GM23338 (cell line): ENCODE measurements around the gene TSSC4.

Experiments
- CREB1 ChIP-seq: fragments of 250-450 bp; sonication (Bioruptor Pico); IDR thresholded peaks from 2 replicates; pipeline ENCODE4 v1.5.0; 2020; ENCODE audit warnings: low read depth, mild to moderate bottlenecking, moderate library complexity
- EZH2 ChIP-seq: fragments of 200-600 bp; sonication (generic); IDR thresholded peaks from one replicate; pipeline ENCODE4 v1.8.0; 2017; ENCODE audit warnings: antibody characterized with exemption, mild to moderate bottlenecking, low read depth; ENCODE audit not compliant: unreplicated experiment
- EZH2phosphoT487 ChIP-seq: fragments of 200-600 bp; sonication (generic); IDR thresholded peaks from one replicate; pipeline ENCODE4 v1.8.1; 2018; ENCODE audit warnings: antibody characterized with exemption; ENCODE audit not compliant: unreplicated experiment
- JUNB ChIP-seq: IDR thresholded peaks from one replicate; pipeline ENCODE4 v1.6.1; 2016; ENCODE audit warnings: antibody characterized with exemption; ENCODE audit not compliant: unreplicated experiment
- NANOG ChIP-seq: IDR thresholded peaks from 2 replicates; pipeline ENCODE4 v1.6.1; 2016; ENCODE audit warnings: antibody characterized with exemption, borderline replicate concordance
- POLR2AphosphoS5 ChIP-seq: IDR thresholded peaks from 2 replicates; pipeline ENCODE4 v1.6.1; 2016; ENCODE audit warnings: antibody characterized with exemption, low read depth
- STAT1 ChIP-seq: IDR thresholded peaks from one replicate; pipeline ENCODE4 v1.6.1; 2016; ENCODE audit warnings: antibody characterized with exemption; ENCODE audit not compliant: unreplicated experiment
- ZNF114 ChIP-seq: fragments of 250-450 bp; sonication (Bioruptor Pico); IDR thresholded peaks from 2 replicates; pipeline ENCODE4 v1.5.0; 2020; ENCODE audit warnings: mild to moderate bottlenecking, moderate library complexity
- ZNF331 ChIP-seq: fragments of 250-450 bp; sonication (Bioruptor Pico); IDR thresholded peaks from 2 replicates; pipeline ENCODE4 v1.5.0; 2020; ENCODE audit warnings: low read depth, mild to moderate bottlenecking, moderate library complexity
- TF ChIP-seq, protein P1 (sequence below), 2 experiments: fragments of 200-600 bp in 1 of 2; sonication (generic) in 1 of 2; conservative IDR thresholded peaks; 2 replicates each; pipeline versions ENCODE4 v1.5.1 to v1.6.1; 2016 to 2017; ENCODE audit warnings: antibody characterized with exemption in 2 of 2, low read depth in 2 of 2, mild to moderate bottlenecking in 2 of 2, moderate library complexity in 1 of 2
- TF ChIP-seq, protein P2 (sequence below): IDR thresholded peaks from one replicate; pipeline ENCODE4 v1.6.1; 2018; ENCODE audit warnings: antibody characterized with exemption; ENCODE audit not compliant: unreplicated experiment
- TF ChIP-seq, protein P3 (sequence below): IDR thresholded peaks from 2 replicates; pipeline ENCODE4 v1.6.1; 2016; ENCODE audit warnings: antibody characterized with exemption

DNA sequence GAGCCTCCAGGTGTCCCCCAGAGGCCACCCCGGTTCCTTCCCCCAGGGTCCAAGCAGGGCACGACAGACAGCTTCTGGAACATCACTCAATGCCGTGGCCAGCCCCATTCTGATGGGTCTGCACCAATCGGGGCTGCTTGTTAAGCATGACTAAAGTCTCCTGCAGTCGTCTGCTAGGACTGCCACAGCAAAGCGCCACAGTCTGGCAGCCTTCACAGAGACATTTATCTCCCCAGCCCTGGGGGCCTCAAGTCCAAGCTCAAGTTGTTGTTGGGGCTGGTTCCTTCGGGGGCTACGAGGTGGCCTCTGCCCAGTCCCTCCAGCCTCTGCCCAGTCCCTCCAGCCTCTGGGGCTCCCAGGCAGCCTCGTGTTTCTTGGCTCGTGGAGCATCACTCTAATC is 37.4 kb upstream of the TSSC4 start:
- TF ChIP-seq POLR2AphosphoS5 (no peak), EZH2phosphoT487 (no peak), EZH2 (no peak), NANOG (no peak), ZNF331 (CRISPR knock-in tag) (no peak), ZNF114 (CRISPR knock-in tag) (no peak), JUNB (no peak), CREB1 (no peak), STAT1 (no peak)
- TF ChIP-seq, protein P1, sequence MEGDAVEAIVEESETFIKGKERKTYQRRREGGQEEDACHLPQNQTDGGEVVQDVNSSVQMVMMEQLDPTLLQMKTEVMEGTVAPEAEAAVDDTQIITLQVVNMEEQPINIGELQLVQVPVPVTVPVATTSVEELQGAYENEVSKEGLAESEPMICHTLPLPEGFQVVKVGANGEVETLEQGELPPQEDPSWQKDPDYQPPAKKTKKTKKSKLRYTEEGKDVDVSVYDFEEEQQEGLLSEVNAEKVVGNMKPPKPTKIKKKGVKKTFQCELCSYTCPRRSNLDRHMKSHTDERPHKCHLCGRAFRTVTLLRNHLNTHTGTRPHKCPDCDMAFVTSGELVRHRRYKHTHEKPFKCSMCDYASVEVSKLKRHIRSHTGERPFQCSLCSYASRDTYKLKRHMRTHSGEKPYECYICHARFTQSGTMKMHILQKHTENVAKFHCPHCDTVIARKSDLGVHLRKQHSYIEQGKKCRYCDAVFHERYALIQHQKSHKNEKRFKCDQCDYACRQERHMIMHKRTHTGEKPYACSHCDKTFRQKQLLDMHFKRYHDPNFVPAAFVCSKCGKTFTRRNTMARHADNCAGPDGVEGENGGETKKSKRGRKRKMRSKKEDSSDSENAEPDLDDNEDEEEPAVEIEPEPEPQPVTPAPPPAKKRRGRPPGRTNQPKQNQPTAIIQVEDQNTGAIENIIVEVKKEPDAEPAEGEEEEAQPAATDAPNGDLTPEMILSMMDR (conservative IDR thresholded peaks at IDR 0.05; ENCODE audit: low read depth in 2 of 2), result no peak
- TF ChIP-seq, protein P2, sequence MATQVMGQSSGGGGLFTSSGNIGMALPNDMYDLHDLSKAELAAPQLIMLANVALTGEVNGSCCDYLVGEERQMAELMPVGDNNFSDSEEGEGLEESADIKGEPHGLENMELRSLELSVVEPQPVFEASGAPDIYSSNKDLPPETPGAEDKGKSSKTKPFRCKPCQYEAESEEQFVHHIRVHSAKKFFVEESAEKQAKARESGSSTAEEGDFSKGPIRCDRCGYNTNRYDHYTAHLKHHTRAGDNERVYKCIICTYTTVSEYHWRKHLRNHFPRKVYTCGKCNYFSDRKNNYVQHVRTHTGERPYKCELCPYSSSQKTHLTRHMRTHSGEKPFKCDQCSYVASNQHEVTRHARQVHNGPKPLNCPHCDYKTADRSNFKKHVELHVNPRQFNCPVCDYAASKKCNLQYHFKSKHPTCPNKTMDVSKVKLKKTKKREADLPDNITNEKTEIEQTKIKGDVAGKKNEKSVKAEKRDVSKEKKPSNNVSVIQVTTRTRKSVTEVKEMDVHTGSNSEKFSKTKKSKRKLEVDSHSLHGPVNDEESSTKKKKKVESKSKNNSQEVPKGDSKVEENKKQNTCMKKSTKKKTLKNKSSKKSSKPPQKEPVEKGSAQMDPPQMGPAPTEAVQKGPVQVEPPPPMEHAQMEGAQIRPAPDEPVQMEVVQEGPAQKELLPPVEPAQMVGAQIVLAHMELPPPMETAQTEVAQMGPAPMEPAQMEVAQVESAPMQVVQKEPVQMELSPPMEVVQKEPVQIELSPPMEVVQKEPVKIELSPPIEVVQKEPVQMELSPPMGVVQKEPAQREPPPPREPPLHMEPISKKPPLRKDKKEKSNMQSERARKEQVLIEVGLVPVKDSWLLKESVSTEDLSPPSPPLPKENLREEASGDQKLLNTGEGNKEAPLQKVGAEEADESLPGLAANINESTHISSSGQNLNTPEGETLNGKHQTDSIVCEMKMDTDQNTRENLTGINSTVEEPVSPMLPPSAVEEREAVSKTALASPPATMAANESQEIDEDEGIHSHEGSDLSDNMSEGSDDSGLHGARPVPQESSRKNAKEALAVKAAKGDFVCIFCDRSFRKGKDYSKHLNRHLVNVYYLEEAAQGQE, result no peak
- TF ChIP-seq, protein P3, sequence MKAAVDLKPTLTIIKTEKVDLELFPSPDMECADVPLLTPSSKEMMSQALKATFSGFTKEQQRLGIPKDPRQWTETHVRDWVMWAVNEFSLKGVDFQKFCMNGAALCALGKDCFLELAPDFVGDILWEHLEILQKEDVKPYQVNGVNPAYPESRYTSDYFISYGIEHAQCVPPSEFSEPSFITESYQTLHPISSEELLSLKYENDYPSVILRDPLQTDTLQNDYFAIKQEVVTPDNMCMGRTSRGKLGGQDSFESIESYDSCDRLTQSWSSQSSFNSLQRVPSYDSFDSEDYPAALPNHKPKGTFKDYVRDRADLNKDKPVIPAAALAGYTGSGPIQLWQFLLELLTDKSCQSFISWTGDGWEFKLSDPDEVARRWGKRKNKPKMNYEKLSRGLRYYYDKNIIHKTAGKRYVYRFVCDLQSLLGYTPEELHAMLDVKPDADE, result no peak
